HepG2 (cell line): ENCODE measurements around the gene AXDND1. TPM values are rescaled to one million over a fixed set of nuclear protein-coding genes. Genes with fewer than 3 reads are reported as not detected.

Experiments
- ATAC-seq: fragments of 200-7000 bp; cut with Tn5 transposase; 3 replicates; pipeline ENCODE4 v1.9.1; 2020; ENCODE audit warnings: mild to moderate bottlenecking, moderate library complexity
- BruUV-seq: library from RNA; stranded (reverse); fragments of 400-500 nt; replicated peaks from 2 replicates; lab custom pipeline; 2021; lab: Mats Ljungman, UMichigan
- CTCF ChIA-PET: fragments of 300-600 bp; formaldehyde crosslinking; extraction: SDS; loops from one replicate; lab custom pipeline; 2021; ENCODE audit warnings: low total read pairs, inconsistent platforms, low intra/inter-chr PET ratio; lab: Yijun Ruan, JAX
- POLR2A ChIA-PET: fragments of 350-600 bp; sonication (Branson Sonifier 250); formaldehyde crosslinking; loops from one replicate; lab custom pipeline; 2020; ENCODE audit warnings: antibody characterized with exemption, inconsistent platforms; lab: Yijun Ruan, JAX
- DNase-seq: peaks from one replicate; pipeline ENCODE4 v3.0.0-alpha.2; 2015; ENCODE audit warnings: low spot score
- FAIRE-seq: peaks from 3 replicates; lab custom pipeline; 2011; peaks lifted over from hg19 to GRCh38; lab: Jason Lieb, UNC
- H2AFZ ChIP-seq: one replicate; pipeline ENCODE4 v1.6.1; 2011; ENCODE audit warnings: low read length, inconsistent platforms
- H3K27ac ChIP-seq: fragments of 300-600 bp; 3 replicates; pipeline ENCODE4 v1.8.0; 2011; ENCODE audit warnings: mixed run types, mild to moderate bottlenecking, mixed read lengths, low read length, inconsistent platforms; ENCODE audit not compliant: insufficient read depth; ENCODE audit errors: extremely low read length
- H3K27me3 ChIP-seq, 2 experiments: fragments of 200-600 bp in 1 of 2; 2 replicates in 1 of 2; 3 replicates in 1 of 2; pipeline versions ENCODE4 v1.6.0 to v1.8.0; 2011; ENCODE audit warnings: low read length in 2 of 2, mild to moderate bottlenecking in 2 of 2, moderate library complexity in 2 of 2, inconsistent platforms in 1 of 2; ENCODE audit not compliant: insufficient read depth in 2 of 2, control insufficient read depth in 1 of 2
- H3K36me3 ChIP-seq, 2 experiments: fragments of 200-600 bp in 1 of 2; replicated peaks in 1 of 2; 2 replicates in 1 of 2; 3 replicates in 1 of 2; pipeline versions ENCODE4 v1.5.1 to v1.8.0; 2011; ENCODE audit warnings: low read length in 2 of 2, inconsistent platforms in 1 of 2; ENCODE audit not compliant: insufficient read depth in 2 of 2, control insufficient read depth in 1 of 2
- H3K4me1 ChIP-seq: 2 replicates; pipeline ENCODE4 v1.5.1; 2012; ENCODE audit warnings: low read length, inconsistent platforms; ENCODE audit not compliant: insufficient read depth
- H3K4me2 ChIP-seq: 2 replicates; pipeline ENCODE4 v1.6.0; 2011; ENCODE audit warnings: low read depth, low read length, inconsistent platforms
- H3K4me3 ChIP-seq, 3 experiments: fragments of 200-600 bp in 1 of 3; sonication (generic), shearing (Covaris generic) in 1 of 3; replicated peaks in 1 of 3; 2 replicates each; pipeline ENCODE4 v1.5.1; 2011 to 2016; ENCODE audit warnings: low read length in 3 of 3, inconsistent platforms in 2 of 3, low read depth in 2 of 3, mild to moderate bottlenecking in 2 of 3, control low read depth in 1 of 3, mixed read lengths in 1 of 3; ENCODE audit not compliant: insufficient read depth in 1 of 3
- H3K79me2 ChIP-seq: one replicate; pipeline ENCODE4 v1.6.1; 2011; ENCODE audit warnings: low read length, inconsistent platforms; ENCODE audit not compliant: insufficient read depth
- H3K9ac ChIP-seq: 2 replicates; pipeline ENCODE4 v1.6.0; 2011; ENCODE audit warnings: mild to moderate bottlenecking, low read depth, low read length, inconsistent platforms; ENCODE audit not compliant: insufficient read depth
- H3K9me3 ChIP-seq: 2 replicates; pipeline ENCODE4 v1.5.1; 2012; ENCODE audit warnings: mild to moderate bottlenecking, low read length
- H4K20me1 ChIP-seq: 2 replicates; pipeline ENCODE4 v1.6.0; 2011; ENCODE audit warnings: inconsistent platforms, mild to moderate bottlenecking, low read length, moderate library complexity; ENCODE audit not compliant: insufficient read depth
- HHEX ChIP-seq: IDR thresholded peaks from 2 replicates; pipeline ENCODE4 v1.6.1; 2016; ENCODE audit warnings: control low read depth
- HOXD1 ChIP-seq: sonication (generic); formaldehyde crosslinking; IDR thresholded peaks from 2 replicates; pipeline ENCODE4 v1.5.0; 2020; ENCODE audit warnings: missing genetic modification reagents
- RNF219 ChIP-seq: sonication (generic); formaldehyde crosslinking; IDR thresholded peaks from 2 replicates; pipeline ENCODE4 v1.5.0; 2020; ENCODE audit warnings: mild to moderate bottlenecking, missing genetic modification reagents
- ZNF282 ChIP-seq: fragments of 450-650 bp; IDR thresholded peaks from 2 replicates; pipeline ENCODE4 v1.6.1; 2018; ENCODE audit not compliant: partially characterized antibody
- ZSCAN20 ChIP-seq: sonication (generic); formaldehyde crosslinking; IDR thresholded peaks from 2 replicates; pipeline ENCODE4 v1.4.0; 2020; ENCODE audit warnings: missing genetic modification reagents, mild to moderate bottlenecking, borderline replicate concordance
- whole genome bisulfite sequencing: methylation state at CpG from one replicate; pipeline ENCODE4 v1.1.6; 2017; ENCODE audit warnings: low lambda C conversion rate; 5-methylcytosine and 5-hydroxymethylcytosine counted together
- in situ Hi-C: cut with HindIII; loops from 2 replicates; pipeline ENCODE4 v1.10.0; 2017; ENCODE audit warnings: low pct_unique_long_range_greater_than_20kb; ENCODE audit not compliant: extremely low pct_ligation_motif_present
- intact Hi-C: fragments of 100-400 bp; cut with micrococcal nuclease; formaldehyde crosslinking; loops from one replicate; pipeline ENCODE4 v1.10.0; 2022; ENCODE audit not compliant: unreplicated experiment
- polyA plus RNA-seq, 8 experiments: library from polyadenylated mRNA; depleted of rRNA in 3 of 8; stranded (reverse) in 7 of 8; unstranded in 1 of 8; fragments of >200 nt; fragmentation: Illumina TruSeq in 4 of 8; extraction: Trizol in 4 of 8; gene quantifications; 2 replicates each; pipeline versions ENCODE4 v1.2.1 to v1.2.3, GENCODE V29; 2011 to 2016; ENCODE audit warnings: low read depth in 4 of 8, missing spikeins in 1 of 8, mixed read lengths in 1 of 8; ENCODE audit not compliant: insufficient read depth in 1 of 8
- total RNA-seq, 5 experiments: library from RNA; depleted of rRNA; stranded (reverse); fragments of >200 nt; fragmentation: Illumina TruSeq; extraction: Trizol; gene quantifications; 2 replicates each; pipeline ENCODE4 v1.2.3, GENCODE V29; 2016; ENCODE audit warnings: low read depth in 1 of 5
- TF ChIP-seq, protein P1 (sequence below), 2 experiments: sonication (generic) in 1 of 2; formaldehyde crosslinking in 1 of 2; IDR thresholded peaks; 2 replicates each; pipeline versions ENCODE4 v1.4.0 to v1.6.1; 2018 to 2020; ENCODE audit warnings: missing genetic modification reagents in 2 of 2, borderline replicate concordance in 1 of 2, low read depth in 1 of 2, mild to moderate bottlenecking in 1 of 2, missing biosample characterization in 1 of 2

Gene AXDND1
- total and polyA plus RNA-seq, 2 of the 13 experiments (the other 11 are each of a cell fraction or from before 2014, with no cell fraction given) = 0.15 to 0.40 TPM

- TF ChIP-seq HOXD1 (no peak), ZNF282 (no peak)
- FAIRE-seq (no peak), ATAC-seq (no peak), DNase-seq (no peak)
- H3K27me3 ChIP-seq = 0 out of 5 replicates have a peak, but pooled peaks cover 0 to 5% of the 10 kb centered on the region in 2 experiments
- no peak overlapping the region for H3K4me3 ChIP-seq
- H3K4me1 ChIP-seq = no peaks in the 10 kb centered on the region
- H4K20me1 ChIP-seq = no peaks in the 10 kb centered on the region
- H3K27ac ChIP-seq = no peak overlapping the region
- ChIA-PET CTCF (no interaction called here), POLR2A (no interaction called here)
- H2AFZ ChIP-seq = no peak overlapping the region
- H3K79me2 ChIP-seq = no peaks in the 10 kb centered on the region
- no peak overlapping the region for H3K9ac ChIP-seq
- in situ Hi-C loops = no loop called here
- no peak overlapping the region for H3K4me2 ChIP-seq
- H3K9me3 ChIP-seq = no peaks in the 10 kb centered on the region
- no peaks in the 10 kb centered on the region for H3K36me3 ChIP-seq
- intact Hi-C loops = no loop called here
- no TSS peak for BruUV-seq
These were observed 188.7 kb downstream of the AXDND1 start for GRCh38 chr1:179554427-179554826.

GRCh38 chr1:179558078-179558477, 192.3 kb downstream of the AXDND1 start:
- Histone ChIP-seq H3K4me3 (no peak overlapping the region), H3K27ac (no peak overlapping the region), H3K9me3 (no peaks in the 10 kb centered on the region), H4K20me1 (no peaks in the 10 kb centered on the region), H3K4me2 (no peak overlapping the region), H3K27me3 (no peaks in the 10 kb centered on the region), H3K79me2 (no peaks in the 10 kb centered on the region), H3K4me1 (no peaks in the 10 kb centered on the region), H2AFZ (no peak overlapping the region), H3K9ac (no peak overlapping the region), H3K36me3 (no peaks in the 10 kb centered on the region)
- in situ Hi-C loops (no loop called here), intact Hi-C loops (no loop called here)
- TF ChIP-seq, protein P1, sequence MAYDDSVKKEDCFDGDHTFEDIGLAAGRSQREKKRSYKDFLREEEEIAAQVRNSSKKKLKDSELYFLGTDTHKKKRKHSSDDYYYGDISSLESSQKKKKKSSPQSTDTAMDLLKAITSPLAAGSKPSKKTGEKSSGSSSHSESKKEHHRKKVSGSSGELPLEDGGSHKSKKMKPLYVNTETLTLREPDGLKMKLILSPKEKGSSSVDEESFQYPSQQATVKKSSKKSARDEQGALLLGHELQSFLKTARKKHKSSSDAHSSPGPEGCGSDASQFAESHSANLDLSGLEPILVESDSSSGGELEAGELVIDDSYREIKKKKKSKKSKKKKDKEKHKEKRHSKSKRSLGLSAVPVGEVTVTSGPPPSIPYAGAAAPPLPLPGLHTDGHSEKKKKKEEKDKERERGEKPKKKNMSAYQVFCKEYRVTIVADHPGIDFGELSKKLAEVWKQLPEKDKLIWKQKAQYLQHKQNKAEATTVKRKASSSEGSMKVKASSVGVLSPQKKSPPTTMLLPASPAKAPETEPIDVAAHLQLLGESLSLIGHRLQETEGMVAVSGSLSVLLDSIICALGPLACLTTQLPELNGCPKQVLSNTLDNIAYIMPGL (CRISPR knock-in tag; IDR thresholded peaks at IDR 0.05; ENCODE audit: borderline replicate concordance in 1 of 2, low read depth in 1 of 2) = no peak
- TF ChIP-seq HHEX = no peak
- no peak for TF ChIP-seq RNF219
- no peak for TF ChIP-seq ZSCAN20
- ATAC-seq = no peak
- DNase-seq = no peak
- no peak for FAIRE-seq
- BruUV-seq = no TSS peak
- CTCF ChIA-PET = no interaction called here
- WGBS = 0% methylated on average over 1 of the region's 1 CpG
- POLR2A ChIA-PET = no interaction called here
